Lower leg skin (tissue), 4 donors: ENCODE measurements around the gene G0S2. TPM values are rescaled to one million over a fixed set of nuclear protein-coding genes. Genes with fewer than 3 reads are reported as not detected.

Experiments
- DNase-seq, 2 donors: peaks; one replicate each; pipeline ENCODE4 v3.0.0-alpha.2; 2019; ENCODE audit warnings: low spot score in 2 of 2
- H3K4me3 ChIP-seq: fragments of 200-600 bp; sonication (generic); 2 replicates; pipeline ENCODE4 v1.5.1; 2017; ENCODE audit warnings: mild to moderate bottlenecking, low read depth; ENCODE audit not compliant: poor library complexity, severe bottlenecking
- CTCF ChIP-seq, 3 donors: fragments of 450-650 bp; IDR thresholded peaks; one replicate each; pipeline ENCODE4 v1.5.1; 2016; ENCODE audit warnings: antibody characterized with exemption in 3 of 3, mild to moderate bottlenecking in 3 of 3, moderate library complexity in 2 of 3
- POLR2A ChIP-seq, 2 donors: fragments of 450-650 bp; IDR thresholded peaks; one replicate each; pipeline ENCODE4 v1.6.1; 2016 to 2017; ENCODE audit warnings: antibody characterized with exemption in 2 of 2, mild to moderate bottlenecking in 1 of 2, moderate library complexity in 1 of 2
- WGBS, 2 donors: methylation state at CpG; one replicate each; pipeline ENCODE4 v1.1.5; 2018; 5-methylcytosine and 5-hydroxymethylcytosine counted together
- intact Hi-C: fragments of 100-400 bp; cut with DNase I; formaldehyde crosslinking; loops from one replicate; pipeline ENCODE4 v1.15.0; 2023; ENCODE audit warnings: low total_unique reads
- total RNA-seq, 4 donors: library from RNA; depleted of rRNA; stranded (reverse); fragments of >200 nt; gene quantifications; one replicate each; pipeline ENCODE4 v1.1.0, GENCODE V29; 2016

The G0S2 gene
- total RNA-seq, 4 donors from 2014 or later: 4.9 to 68.7 (median 30.5) TPM

DNA sequence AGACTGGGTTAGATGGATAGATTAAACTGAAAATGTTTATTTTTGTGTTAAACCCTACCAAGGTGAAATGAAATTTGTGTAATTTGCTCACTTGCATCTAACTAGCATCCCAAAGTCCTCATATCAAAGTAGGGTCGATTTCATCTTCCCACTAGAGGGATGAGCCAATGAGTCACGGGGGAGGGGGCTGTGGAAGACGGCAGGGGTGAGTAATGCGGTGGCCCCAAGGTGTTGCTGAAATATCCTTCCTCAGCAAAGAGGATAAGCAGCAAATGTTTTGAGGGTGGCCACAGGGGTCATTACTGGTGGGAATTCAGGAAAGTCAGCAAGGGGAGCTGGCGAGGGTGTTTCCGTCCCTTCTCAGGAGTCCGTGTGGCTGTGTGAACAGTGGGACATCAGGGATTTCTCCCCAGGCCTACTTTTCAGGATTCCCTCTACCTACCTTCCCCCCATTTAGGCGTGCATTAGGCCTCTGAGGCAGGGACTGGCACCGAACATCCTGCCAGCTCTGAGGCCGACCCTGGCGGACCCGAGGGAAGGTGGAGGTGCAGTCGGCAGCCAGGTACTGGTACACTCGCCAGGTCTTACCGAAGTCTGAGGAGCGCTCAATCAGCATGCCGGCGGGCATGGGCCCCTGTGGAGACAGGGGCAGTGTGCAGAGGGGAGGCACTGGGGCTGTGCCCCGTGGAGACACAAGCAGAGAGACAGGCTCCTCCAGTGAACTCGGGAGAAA, 41.0 kb upstream of the G0S2 start:
- intact Hi-C loops: no loop called here
- WGBS, 2 donors: 84 to 88% methylated on average over 20 of the region's 20 CpGs
- TF ChIP-seq CTCF (IDR thresholded peaks at IDR 0.05): no peak
- no peak for TF ChIP-seq POLR2A (IDR thresholded peaks at IDR 0.05)
- no peak for DNase-seq
- no peak overlapping the region for H3K4me3 ChIP-seq

GRCh38 chr1:209635850-209636249, 39.4 kb upstream of the G0S2 start:
- no peak overlapping the region for H3K4me3 ChIP-seq
- intact Hi-C loops: no loop called here
- no peak for DNase-seq
- no peak for TF ChIP-seq POLR2A (IDR thresholded peaks at IDR 0.05)
- TF ChIP-seq CTCF (IDR thresholded peaks at IDR 0.05): no peak
- WGBS, 2 donors: 89 to 90% methylated on average over 5 of the region's 5 CpGs

- TF ChIP-seq POLR2A (IDR thresholded peaks at IDR 0.05) (no peak), CTCF (IDR thresholded peaks at IDR 0.05) (no peak)
- 54 to 75% methylated on average over 5 of the region's 5 CpGs for WGBS, 2 donors
- intact Hi-C loops: no loop called here
- no peak overlapping the region for H3K4me3 ChIP-seq
- peak in 1 of 2 donors; percentile 90 for DNase-seq
Measured at GRCh38 chr1:209641832-209642172, 33.4 kb upstream of the G0S2 start.

- no peak overlapping the region for H3K4me3 ChIP-seq
- no peak for TF ChIP-seq POLR2A (IDR thresholded peaks at IDR 0.05)
- no peak for TF ChIP-seq CTCF (IDR thresholded peaks at IDR 0.05)
- WGBS, 2 donors: 26 to 55% methylated on average over 3 of the region's 3 CpGs
- DNase-seq: no peak
- intact Hi-C loops: no loop called here
Measured at GRCh38 chr1:209642816-209643215, 32.4 kb upstream of the G0S2 start.

GRCh38 chr1:209643285-209644020, 31.8 kb upstream of the G0S2 start:
- no peak for TF ChIP-seq CTCF (IDR thresholded peaks at IDR 0.05)
- TF ChIP-seq POLR2A (IDR thresholded peaks at IDR 0.05): no peak
- intact Hi-C loops: no loop called here
- no peak overlapping the region for H3K4me3 ChIP-seq
- 3 to 13% methylated on average over 2 of the region's 2 CpGs for WGBS, 2 donors
- DNase-seq: no peak
